ES-I3 (cell line): ENCODE measurements around the gene MRPS2.
"Not testable (repeated sequence)": the region's sequence is repeated elsewhere in the genome, so short reads cannot be mapped to it uniquely, and the experiment has no call there.

Experiments used
- H3K36me3 ChIP-seq: 2 replicates; pipeline ENCODE4 v1.6.1; 2013; ENCODE audit warnings: mild to moderate bottlenecking, low read length, control low read depth, moderate library complexity; ENCODE audit not compliant: insufficient read depth
- H3K4me1 ChIP-seq: 2 replicates; pipeline ENCODE4 v1.6.1; 2013; ENCODE audit warnings: mild to moderate bottlenecking, control low read depth, low read length; ENCODE audit not compliant: insufficient read depth
- H3K9ac ChIP-seq: 2 replicates; pipeline ENCODE4 v1.6.1; 2013; ENCODE audit warnings: low read depth, mild to moderate bottlenecking, low read length, moderate library complexity
- H3K9me3 ChIP-seq: 2 replicates; pipeline ENCODE4 v1.6.1; 2013; ENCODE audit warnings: mild to moderate bottlenecking, low read length, moderate library complexity; ENCODE audit not compliant: control insufficient read depth, insufficient read depth

The MRPS2 gene

DNA sequence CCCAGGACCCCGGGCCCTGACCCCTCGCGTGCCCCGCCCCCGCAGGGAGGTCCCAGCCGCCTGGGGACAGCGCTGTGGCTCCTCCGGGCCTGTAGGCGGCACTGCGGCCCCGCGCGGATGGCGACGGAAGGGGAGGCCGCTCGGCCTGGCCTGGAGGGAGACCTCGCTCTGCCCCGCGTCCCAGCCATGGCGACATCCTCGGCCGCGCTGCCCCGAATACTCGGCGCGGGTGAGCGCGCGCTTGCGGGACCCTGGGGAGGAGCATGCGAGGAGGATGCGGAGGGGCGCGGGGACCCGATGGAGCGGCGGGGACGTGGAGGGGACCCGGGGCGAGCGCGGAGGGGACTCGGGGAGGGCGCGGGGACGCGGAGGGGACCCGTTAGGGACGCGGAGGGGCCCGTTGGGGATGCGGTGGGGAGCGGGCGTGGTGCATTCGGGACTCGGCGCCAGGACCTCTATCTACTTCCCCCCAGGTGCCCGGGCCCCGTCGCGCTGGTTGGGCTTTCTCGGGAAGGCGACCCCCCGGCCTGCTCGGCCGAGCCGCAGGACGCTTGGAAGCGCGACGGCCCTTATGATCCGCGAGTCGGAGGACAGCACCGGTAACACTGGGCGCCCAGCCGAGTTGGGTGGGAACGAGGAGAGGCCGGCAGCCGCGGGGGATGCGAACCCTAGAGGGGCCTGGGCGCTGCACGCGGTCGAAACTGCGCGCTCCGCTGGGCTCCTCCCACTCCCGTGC, at the start of gene MRPS2:
Gene MRPS2, plus strand, starts transcription at position 158 of the 736 bp plus-strand sequence. Its CDS starts 29 bp downstream, at position 187.
- Histone ChIP-seq H3K9me3 (no peaks in the 10 kb centered on the region), H3K9ac (peak within 1 kb of the TSS; percentile 84), H3K4me1 (no peaks in the 10 kb centered on the region), H3K36me3 (peaks cover 8% of the 10 kb centered on the region)

DNA sequence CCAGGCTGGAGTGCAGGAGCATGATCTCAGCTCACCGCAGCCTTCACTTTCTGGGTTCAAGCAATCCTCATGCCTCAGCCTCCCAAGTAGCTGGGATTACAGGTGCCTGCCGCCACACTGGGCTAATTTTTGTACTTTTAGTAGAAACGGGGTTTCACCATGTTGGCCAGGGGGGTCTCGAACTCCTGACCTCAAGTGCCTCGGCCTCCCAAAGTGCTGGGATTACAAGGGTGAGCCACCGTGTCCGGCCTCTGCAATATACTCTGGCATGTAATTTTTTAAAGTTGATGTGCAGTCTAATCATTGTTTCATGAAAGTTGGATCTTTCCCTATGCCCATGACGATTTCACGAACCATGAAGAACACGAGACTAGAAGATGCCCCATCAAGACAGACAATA, 49.5 kb upstream of the MRPS2 start:
- Histone ChIP-seq H3K9ac (no peak overlapping the region), H3K4me1 (no peaks in the 10 kb centered on the region), H3K9me3 (no peaks in the 10 kb centered on the region), H3K36me3 (no peaks in the 10 kb centered on the region)

DNA sequence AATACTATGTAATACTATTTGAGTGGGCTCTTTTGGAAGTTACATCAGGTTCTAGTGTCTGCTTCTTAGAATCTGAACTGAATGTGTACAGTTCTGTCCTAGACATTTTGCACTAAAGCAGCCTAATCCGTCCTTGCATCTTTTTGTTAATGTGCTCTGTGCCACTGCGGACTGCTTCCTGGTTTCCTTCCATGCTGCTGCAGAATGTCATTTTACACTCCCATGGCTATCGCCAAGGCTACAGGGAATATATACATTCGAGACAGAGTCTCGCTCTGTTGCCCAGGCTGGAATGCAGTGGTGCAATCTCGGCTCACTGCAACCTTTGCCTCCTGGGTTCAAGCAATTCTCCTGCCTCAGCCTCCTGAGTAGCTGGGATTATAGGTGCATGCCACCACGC, 48.6 kb upstream of the MRPS2 start:
- not testable (repeated sequence) for H3K4me1 ChIP-seq, H3K9me3 ChIP-seq, H3K9ac ChIP-seq, H3K36me3 ChIP-seq

- no peak overlapping the region for H3K9ac ChIP-seq
- H3K4me1 ChIP-seq, result no peaks in the 10 kb centered on the region
- no peaks in the 10 kb centered on the region for H3K36me3 ChIP-seq
- H3K9me3 ChIP-seq, result no peaks in the 10 kb centered on the region
These were observed 45.7 kb upstream of the MRPS2 start for GRCh38 chr9:135454737-135455136.

DNA sequence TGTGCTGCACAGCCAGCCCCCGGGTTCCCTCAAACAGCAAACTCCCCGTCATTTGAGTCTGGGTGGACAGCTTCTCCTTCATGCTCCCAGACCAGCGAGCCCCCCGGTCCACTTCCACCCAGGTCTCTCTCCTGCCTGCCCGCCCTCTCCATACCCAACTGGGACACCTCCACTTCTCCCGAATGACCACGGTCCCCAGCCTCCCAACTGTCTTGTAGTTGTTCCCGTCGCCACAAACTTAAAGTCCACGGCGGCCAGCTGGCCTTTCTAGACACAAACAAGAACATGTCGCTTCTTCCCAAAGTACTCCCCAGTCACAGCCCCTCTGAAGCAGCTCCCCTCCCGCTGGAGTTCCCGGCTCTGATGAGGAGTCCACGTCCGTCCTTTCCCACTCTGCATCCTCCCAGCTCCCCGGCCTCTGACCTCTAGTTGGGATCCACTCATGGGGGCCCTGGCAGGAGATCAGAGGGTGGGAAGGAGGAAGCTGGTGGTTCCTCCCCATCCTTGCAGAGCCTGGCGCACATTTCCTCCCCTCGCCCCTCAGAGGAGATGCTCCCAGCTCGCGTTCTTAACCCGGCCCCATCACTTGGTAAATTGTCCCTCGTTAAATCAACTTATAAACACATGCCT, 45.0 kb upstream of the MRPS2 start:
- Histone ChIP-seq H3K4me1 (no peaks in the 10 kb centered on the region), H3K36me3 (no peaks in the 10 kb centered on the region), H3K9ac (no peak overlapping the region), H3K9me3 (no peaks in the 10 kb centered on the region)

DNA sequence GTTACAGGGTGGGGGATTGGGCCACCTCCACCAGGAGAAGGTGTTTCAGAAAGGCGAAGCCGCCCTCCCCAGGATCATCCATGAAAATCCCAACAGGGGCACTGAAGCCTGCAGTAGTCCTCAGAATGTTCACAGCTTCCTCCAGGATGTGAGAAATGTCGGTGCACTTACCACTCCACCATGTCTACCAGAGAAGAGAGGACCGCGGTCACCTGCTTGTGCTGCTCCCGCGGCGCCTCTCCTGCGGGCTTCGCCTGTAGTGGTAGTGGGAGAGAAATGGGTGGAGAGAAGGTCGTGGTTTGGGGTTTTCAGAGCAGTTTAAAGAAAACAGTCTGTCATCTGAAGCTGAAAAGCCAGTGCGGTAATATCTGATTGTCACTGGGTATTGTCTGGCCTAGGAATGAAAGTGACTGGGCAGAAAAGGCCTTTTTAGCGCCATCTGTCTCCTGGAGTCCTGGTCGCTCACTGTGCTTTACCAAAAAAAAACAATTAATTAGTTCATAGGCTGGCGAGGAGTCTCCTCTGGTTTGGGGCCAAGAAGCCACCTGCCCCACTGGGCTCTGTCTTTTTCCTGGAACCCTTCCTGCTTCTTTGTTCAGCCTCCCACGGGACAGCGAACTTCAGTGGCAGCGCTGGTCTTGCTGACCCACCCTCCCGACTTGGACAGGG, 43.9 kb upstream of the MRPS2 start:
- Histone ChIP-seq H3K9me3 (no peaks in the 10 kb centered on the region), H3K36me3 (no peaks in the 10 kb centered on the region), H3K9ac (no peak overlapping the region), H3K4me1 (no peaks in the 10 kb centered on the region)

- not testable (repeated sequence) for H3K9ac ChIP-seq, H3K36me3 ChIP-seq, H3K4me1 ChIP-seq, H3K9me3 ChIP-seq
These were observed 42.0 kb upstream of the MRPS2 start for GRCh38 chr9:135458478-135458877.

GRCh38 chr9:135461936-135462335, 38.5 kb upstream of the MRPS2 start:
- no peaks in the 10 kb centered on the region for H3K36me3 ChIP-seq
- H3K4me1 ChIP-seq, result peaks cover 5% of the 10 kb centered on the region; the same call in 1 of the 2 replicates
- no peaks in the 10 kb centered on the region for H3K9me3 ChIP-seq
- H3K9ac ChIP-seq, result no peak overlapping the region

- no peaks in the 10 kb centered on the region for H3K36me3 ChIP-seq
- H3K9ac ChIP-seq, result no peak overlapping the region
- peaks cover 5% of the 10 kb centered on the region; the same call in 1 of the 2 replicates for H3K4me1 ChIP-seq
- no peaks in the 10 kb centered on the region for H3K9me3 ChIP-seq
These were observed 37.3 kb upstream of the MRPS2 start for GRCh38 chr9:135463140-135463539.

DNA sequence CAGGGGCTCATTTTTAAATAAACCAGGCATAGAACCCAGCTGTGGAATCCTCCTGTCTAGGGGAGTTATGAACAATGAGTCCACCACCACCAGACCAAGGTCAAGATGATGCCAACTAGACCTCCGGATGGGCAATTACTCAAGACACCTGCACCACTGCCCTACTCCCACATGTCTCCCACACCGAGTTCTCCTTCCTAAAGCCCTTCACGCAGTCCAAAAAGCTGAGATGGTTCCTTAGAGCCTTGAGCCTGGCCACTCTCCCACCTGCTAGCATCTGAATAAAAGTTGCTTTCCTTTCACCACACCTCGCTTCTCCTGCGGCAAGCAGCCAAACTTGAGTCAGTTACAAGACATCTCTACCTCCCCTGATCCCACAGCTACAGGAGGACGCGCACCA, 36.3 kb upstream of the MRPS2 start:
- no peak overlapping the region for H3K9ac ChIP-seq
- H3K36me3 ChIP-seq, result no peaks in the 10 kb centered on the region
- H3K9me3 ChIP-seq, result no peaks in the 10 kb centered on the region
- H3K4me1 ChIP-seq, result peaks cover 11% of the 10 kb centered on the region; the same call in 1 of the 2 replicates

GRCh38 chr9:135468854-135469521, 31.5 kb upstream of the MRPS2 start:
- Histone ChIP-seq H3K9me3 (no peaks in the 10 kb centered on the region), H3K36me3 (no peaks in the 10 kb centered on the region), H3K9ac (no peak overlapping the region), H3K4me1 (peaks cover 9% of the 10 kb centered on the region; the same call in 1 of the 2 replicates)

GRCh38 chr9:135471791-135472640, 28.5 kb upstream of the MRPS2 start:
- Histone ChIP-seq H3K9me3 (no peaks in the 10 kb centered on the region), H3K9ac (no peak overlapping the region), H3K36me3 (no peaks in the 10 kb centered on the region), H3K4me1 (peaks cover 9% of the 10 kb centered on the region; the same call in 1 of the 2 replicates)

- Histone ChIP-seq H3K9me3 (no peaks in the 10 kb centered on the region), H3K36me3 (no peaks in the 10 kb centered on the region), H3K9ac (no peak overlapping the region), H3K4me1 (peaks cover 4% of the 10 kb centered on the region; the same call in 1 of the 2 replicates)
These were observed 26.4 kb upstream of the MRPS2 start for GRCh38 chr9:135473972-135474543.
